Tibial nerve (tissue), 4 donors: ENCODE results near the gene TAP2. TPM values are rescaled to one million over a fixed set of nuclear protein-coding genes. Genes with fewer than 3 reads are reported as not detected.
A peak's percentile ranks its signal among the peaks of the same experiment; 100 is the strongest.
"Not testable (repeated sequence)": the region's sequence is repeated elsewhere in the genome, so short reads cannot be mapped to it uniquely, and the experiment has no call there.

ENCODE experiments used
- DNase-seq, 2 donors: peaks; one replicate each; pipeline ENCODE4 v3.0.0-alpha.2; 2019; ENCODE audit warnings: low spot score in 2 of 2
- H3K27ac ChIP-seq, 4 donors: fragments of 200-600 bp; sonication (generic) in 3 of 4; one replicate each; pipeline ENCODE4 v1.5.1; 2017 to 2019; ENCODE audit warnings: mild to moderate bottlenecking in 1 of 4
- H3K27me3 ChIP-seq, 2 donors: fragments of 200-600 bp; sonication (generic) in 1 of 2; one replicate each; pipeline versions ENCODE4 v1.5.1 to v1.6.0; 2017 to 2019
- H3K36me3 ChIP-seq, 3 donors: fragments of 200-600 bp; sonication (generic); one replicate each; pipeline ENCODE4 v1.5.1; 2018 to 2019
- H3K4me1 ChIP-seq, 4 donors: fragments of 200-600 bp; sonication (generic) in 3 of 4; one replicate each; pipeline ENCODE4 v1.5.1; 2017 to 2019
- H3K4me3 ChIP-seq, 4 donors: fragments of 200-600 bp; sonication (generic) in 3 of 4; one replicate each; pipeline ENCODE4 v1.5.1; 2017 to 2019; ENCODE audit warnings: mild to moderate bottlenecking in 1 of 4, moderate library complexity in 1 of 4
- H3K9me3 ChIP-seq, 4 donors: fragments of 200-600 bp; sonication (generic) in 3 of 4; one replicate each; pipeline ENCODE4 v1.5.1; 2017 to 2019
- CTCF ChIP-seq, 5 experiments: fragments of 200-600 bp in 3 of 5; fragments of 450-650 bp in 2 of 5; sonication (generic) in 3 of 5; IDR thresholded peaks; one replicate each; pipeline ENCODE4 v1.5.1; 2016 to 2019; ENCODE audit warnings: antibody characterized with exemption in 5 of 5, mild to moderate bottlenecking in 3 of 5, moderate library complexity in 2 of 5
- EP300 ChIP-seq, 2 donors: sonication (generic); formaldehyde crosslinking; IDR thresholded peaks; one replicate each; pipeline ENCODE4 v1.6.1; 2017; ENCODE audit warnings: antibody characterized with exemption in 2 of 2, mild to moderate bottlenecking in 1 of 2
- POLR2A ChIP-seq, 2 donors: fragments of 450-650 bp; IDR thresholded peaks; one replicate each; pipeline ENCODE4 v1.6.1; 2017; ENCODE audit warnings: antibody characterized with exemption in 2 of 2, mild to moderate bottlenecking in 2 of 2, moderate library complexity in 2 of 2
- WGBS, 2 donors: methylation state at CpG; one replicate each; pipeline ENCODE4 v1.1.5; 2018; 5-methylcytosine and 5-hydroxymethylcytosine counted together
- total RNA-seq, 4 donors: library from RNA; depleted of rRNA; stranded (reverse); fragments of >200 nt; gene quantifications; one replicate each; pipeline ENCODE4 v1.1.0, GENCODE V29; 2016

The TAP2 gene
- total RNA-seq, 4 donors from 2014 or later: 14.1 to 21.9 (median 19.8) TPM

GRCh38 chr6:32883789-32884188, 45.2 kb upstream of the TAP2 start:
- H3K4me1 ChIP-seq: peaks cover 0 to 33% (median 10%) of the 10 kb centered on the region in 4 donors
- H3K4me3 ChIP-seq: no peak overlapping the region
- no peaks in the 10 kb centered on the region for H3K9me3 ChIP-seq
- peak in 1 of 2 donors; percentile 14 for DNase-seq
- TF ChIP-seq POLR2A (IDR thresholded peaks at IDR 0.05) (no peak), CTCF (IDR thresholded peaks at IDR 0.05) (no peak), EP300 (IDR thresholded peaks at IDR 0.05) (peak in 1 of 2 donors; percentile 61)
- H3K36me3 ChIP-seq: no peaks in the 10 kb centered on the region
- H3K27me3 ChIP-seq: peaks cover 0 to 9% of the 10 kb centered on the region in 2 donors
- WGBS, 2 donors: 14 to 16% methylated on average over 5 of the region's 5 CpGs
- H3K27ac ChIP-seq: peak overlapping the region in 1 of 4 donors; percentile 46

- 31 to 63% methylated on average over 1 of the region's 1 CpG for WGBS, 2 donors
Measured at GRCh38 chr6:32882879-32883250, 44.3 kb upstream of the TAP2 start.

GRCh38 chr6:32880962-32881361, 42.4 kb upstream of the TAP2 start:
- not testable (repeated sequence) for H3K4me3 ChIP-seq, H3K27ac ChIP-seq, H3K9me3 ChIP-seq, DNase-seq, H3K36me3 ChIP-seq
- Histone ChIP-seq H3K4me1 (peaks cover 0 to 14% (median 0%) of the 10 kb centered on the region in 4 donors), H3K27me3 (peaks cover 0 to 12% of the 10 kb centered on the region in 2 donors)
- 73 to 78% methylated on average over 3 of the region's 3 CpGs for WGBS, 2 donors

More at GRCh38 chr6:32882879-32883250, 44.3 kb upstream of the TAP2 start:
- TF ChIP-seq POLR2A (IDR thresholded peaks at IDR 0.05) (no peak), EP300 (IDR thresholded peaks at IDR 0.05) (no peak), CTCF (IDR thresholded peaks at IDR 0.05) (no peak)
- no peak for DNase-seq
- Histone ChIP-seq H3K4me3 (no peak overlapping the region), H3K27ac (no peak overlapping the region), H3K36me3 (no peaks in the 10 kb centered on the region), H3K9me3 (no peaks in the 10 kb centered on the region), H3K27me3 (peaks cover 0 to 9% of the 10 kb centered on the region in 2 donors), H3K4me1 (peaks cover 0 to 33% (median 10%) of the 10 kb centered on the region in 4 donors)

GRCh38 chr6:32879691-32880090, 41.2 kb upstream of the TAP2 start:
- TF ChIP-seq EP300 (IDR thresholded peaks at IDR 0.05): no peak
- TF ChIP-seq POLR2A (IDR thresholded peaks at IDR 0.05): no peak
- DNase-seq: no peak
- Histone ChIP-seq H3K27me3 (peaks cover 0 to 18% of the 10 kb centered on the region in 2 donors), H3K36me3 (no peaks in the 10 kb centered on the region), H3K4me3 (no peak overlapping the region), H3K27ac (no peak overlapping the region), H3K4me1 (peaks cover 0 to 9% (median 0%) of the 10 kb centered on the region in 4 donors), H3K9me3 (no peaks in the 10 kb centered on the region)
- WGBS, 2 donors: 35 to 57% methylated on average over 35 of the region's 35 CpGs

- H3K27me3 ChIP-seq: peaks cover 0 to 18% of the 10 kb centered on the region in 2 donors
- H3K4me1 ChIP-seq: no peaks in the 10 kb centered on the region
- H3K9me3 ChIP-seq: peaks cover 0 to 5% (median 0%) of the 10 kb centered on the region in 4 donors
- TF ChIP-seq CTCF (IDR thresholded peaks at IDR 0.05) (no peak), POLR2A (IDR thresholded peaks at IDR 0.05) (no peak), EP300 (IDR thresholded peaks at IDR 0.05) (no peak)
- DNase-seq: no peak
- H3K36me3 ChIP-seq: no peaks in the 10 kb centered on the region
- H3K27ac ChIP-seq: no peak overlapping the region
- 95 to 96% methylated on average over 2 of the region's 2 CpGs for whole genome bisulfite sequencing, 2 donors
- H3K4me3 ChIP-seq: no peak overlapping the region
Measured at GRCh38 chr6:32876603-32877002, 38.1 kb upstream of the TAP2 start.

GRCh38 chr6:32873947-32874346, 35.4 kb upstream of the TAP2 start:
- H3K27ac ChIP-seq, H3K9me3 ChIP-seq, H3K4me3 ChIP-seq, H3K27me3 ChIP-seq, DNase-seq, H3K4me1 ChIP-seq, H3K36me3 ChIP-seq: not testable (repeated sequence)
- WGBS, 2 donors: 28 to 29% methylated on average over 1 of the region's 1 CpG
